GM18870 (cell line): ENCODE data around the gene METAP1D.

Experiments used
- ATAC-seq: cut with Tn5 transposase; IDR thresholded peaks from one replicate; pipeline ENCODE4 v1.9.1; 2021; ENCODE audit warnings: moderate library complexity; ENCODE audit not compliant: unreplicated experiment

Gene METAP1D

DNA sequence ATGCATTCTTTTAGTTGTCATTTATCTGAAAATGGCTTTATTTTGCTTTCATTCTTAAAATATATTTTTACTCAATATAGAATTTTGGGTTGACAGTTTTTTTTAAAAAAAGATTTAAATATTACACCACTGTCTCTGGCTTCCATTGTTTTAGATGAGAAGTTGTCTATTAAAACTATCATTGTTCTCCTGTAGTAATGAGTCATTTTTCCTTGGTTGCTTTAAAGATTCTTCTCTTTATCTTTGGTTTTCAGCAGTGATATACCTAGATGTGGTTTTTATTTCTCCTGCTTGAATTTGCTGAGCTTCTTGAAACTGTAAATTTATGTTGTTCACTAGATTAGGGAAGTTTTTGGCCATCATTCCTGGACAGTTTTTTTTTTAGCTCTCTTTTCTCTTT lies 129.7 kb downstream of the METAP1D start:
- no peak for ATAC-seq
